Right renal cortex interstitium (tissue), 3 donors: ENCODE measurements around the gene THSD4. TPM values are rescaled to one million over a fixed set of nuclear protein-coding genes. Genes with fewer than 3 reads are reported as not detected.
"Not testable (repeated sequence)": the region's sequence is repeated elsewhere in the genome, so short reads cannot be mapped to it uniquely, and the experiment has no call there.

ENCODE experiments used
- DNase-seq, 3 donors: peaks; one replicate each; pipeline ENCODE4 v3.0.0-alpha.2; 2013; ENCODE audit warnings: low read depth in 3 of 3, low spot score in 2 of 3
- polyA plus RNA-seq, 3 donors: library from polyadenylated mRNA; unstranded; fragments of 120-200 nt; gene quantifications; one replicate each; pipeline ENCODE4 v1.2.1, GENCODE V29; 2013; ENCODE audit not compliant: insufficient read length in 3 of 3

THSD4 gene
- polyA plus RNA-seq, 3 donors = 31.9 to 39.4 (median 33.2) TPM

DNA sequence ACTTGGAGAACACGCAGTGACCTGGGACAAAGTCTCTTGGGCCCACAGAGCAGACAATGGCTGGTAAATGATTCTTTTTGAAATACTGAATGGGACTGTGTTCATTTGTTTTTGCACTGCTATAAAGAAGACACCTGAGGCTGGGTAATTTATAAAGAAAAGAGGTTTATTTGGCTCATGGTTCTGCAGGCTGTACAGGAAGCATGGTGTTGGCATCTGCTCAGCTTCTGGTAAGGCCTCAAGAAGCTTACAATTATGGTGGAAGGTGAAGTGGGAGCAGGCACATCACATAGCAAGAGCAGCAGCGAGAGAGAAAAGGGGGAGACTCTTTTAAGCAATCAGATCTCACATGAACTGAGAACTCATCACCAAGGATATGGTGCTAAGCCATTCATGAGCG, 321.6 kb downstream of the THSD4 start:
- DNase-seq = no peak

DNA sequence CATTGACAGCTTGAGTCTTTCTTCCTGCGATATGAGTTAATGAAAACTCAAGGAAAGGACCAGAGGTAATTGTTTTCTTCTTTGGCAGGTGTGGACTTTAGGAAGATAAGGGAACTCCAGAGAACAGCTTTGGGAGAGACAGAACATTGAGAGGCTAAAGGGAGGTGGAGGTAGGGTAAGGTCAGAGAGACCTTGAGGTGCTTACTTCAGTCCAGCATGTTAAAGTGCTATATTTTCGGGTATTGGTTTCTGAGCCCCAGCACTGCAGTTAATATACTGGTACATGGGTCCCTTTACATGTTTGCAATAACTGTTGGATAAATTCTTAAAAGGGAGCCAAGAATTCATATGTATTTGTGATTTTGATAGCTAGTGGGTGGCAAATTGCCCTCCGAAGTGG, 322.1 kb downstream of the THSD4 start:
- DNase-seq = no peak

DNA sequence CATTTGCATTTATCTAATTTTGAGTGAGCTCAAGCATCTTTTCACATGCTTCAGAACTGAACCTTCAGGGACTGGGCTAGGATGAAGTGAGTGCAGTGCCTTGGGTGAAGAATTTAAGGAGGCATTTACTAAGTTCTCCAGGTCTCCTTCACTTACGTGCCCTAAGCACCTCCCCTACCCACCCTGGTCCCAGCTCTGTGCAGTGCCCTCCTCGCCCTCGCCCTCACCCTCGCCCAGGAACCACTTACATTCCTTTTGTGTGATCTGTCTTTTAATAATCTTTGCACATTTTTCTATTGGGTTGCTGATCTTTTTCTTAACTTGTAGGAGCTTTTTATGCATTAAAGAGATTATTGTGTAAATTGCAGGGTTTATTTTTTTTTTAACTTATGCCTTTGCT, 322.6 kb downstream of the THSD4 start:
- DNase-seq = no peak

DNA sequence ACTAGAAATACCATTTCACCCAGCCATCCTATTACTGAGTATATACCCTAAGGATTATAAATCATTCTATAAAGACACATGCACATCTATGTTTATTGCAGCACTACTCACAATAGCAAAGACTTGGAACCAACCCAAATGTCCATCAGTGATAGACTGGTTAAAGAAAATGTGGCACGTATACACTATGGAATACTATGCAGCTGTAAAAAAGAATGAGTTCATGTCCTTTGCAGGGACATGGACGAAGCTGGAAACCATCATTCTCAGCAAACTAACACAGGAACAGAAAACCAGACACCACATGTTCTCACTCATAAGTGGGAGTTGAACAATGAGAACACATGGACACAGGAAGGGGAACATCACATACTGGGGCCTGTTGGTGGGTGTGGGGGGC, 324.2 kb downstream of the THSD4 start:
- DNase-seq = not testable (repeated sequence)

DNA sequence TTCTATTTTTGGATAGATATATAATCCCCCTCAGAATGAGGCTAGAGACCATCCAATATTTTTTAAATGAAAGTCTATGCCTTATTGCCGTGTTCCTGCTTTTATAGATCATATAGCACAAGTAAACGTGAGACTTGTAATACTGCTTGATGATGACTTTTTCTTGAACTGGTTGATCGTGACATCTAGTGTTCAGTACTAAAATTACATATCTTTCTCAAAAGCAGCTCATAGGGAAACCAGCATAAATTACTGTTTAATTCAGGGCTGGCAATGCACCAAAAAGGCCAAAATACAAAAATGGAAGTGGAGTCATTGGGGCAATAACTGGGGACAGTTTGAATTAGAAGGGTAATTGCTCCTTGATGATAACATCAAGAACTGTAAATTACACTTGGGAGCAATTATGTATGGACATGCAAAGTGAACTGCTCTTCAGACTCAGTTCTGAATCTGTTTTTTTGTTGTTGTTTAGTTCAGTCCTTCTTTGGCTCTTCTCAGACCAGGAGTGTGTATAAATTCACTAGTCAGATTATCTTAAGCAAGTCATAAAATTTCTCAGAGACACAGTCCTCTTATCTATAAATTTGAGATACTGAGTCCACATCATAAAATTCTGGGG, 325.3 kb downstream of the THSD4 start:
- DNase-seq = peak in 2 of 3 donors; percentile 40 to 54

DNA sequence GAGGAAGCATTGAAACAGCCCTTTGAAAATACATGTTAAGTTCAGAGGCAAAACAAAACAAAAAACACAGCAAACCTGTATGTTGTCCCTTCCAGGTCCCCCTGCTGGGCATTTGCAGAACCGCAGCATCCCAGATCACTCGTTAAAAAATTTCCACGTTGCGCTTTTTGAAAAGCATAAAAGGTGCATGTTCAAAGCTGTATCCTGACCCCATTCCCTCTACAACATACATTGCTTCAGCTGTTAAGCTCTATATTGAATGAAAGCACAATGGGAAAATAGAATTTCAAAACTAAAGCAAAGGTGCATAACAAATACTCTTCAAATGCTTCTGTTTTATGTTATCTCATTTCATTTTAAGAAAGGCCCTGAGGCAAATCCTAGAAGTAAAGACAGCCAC, 328.3 kb downstream of the THSD4 start:
- DNase-seq = peak in 1 of 3 donors; percentile 45

DNA sequence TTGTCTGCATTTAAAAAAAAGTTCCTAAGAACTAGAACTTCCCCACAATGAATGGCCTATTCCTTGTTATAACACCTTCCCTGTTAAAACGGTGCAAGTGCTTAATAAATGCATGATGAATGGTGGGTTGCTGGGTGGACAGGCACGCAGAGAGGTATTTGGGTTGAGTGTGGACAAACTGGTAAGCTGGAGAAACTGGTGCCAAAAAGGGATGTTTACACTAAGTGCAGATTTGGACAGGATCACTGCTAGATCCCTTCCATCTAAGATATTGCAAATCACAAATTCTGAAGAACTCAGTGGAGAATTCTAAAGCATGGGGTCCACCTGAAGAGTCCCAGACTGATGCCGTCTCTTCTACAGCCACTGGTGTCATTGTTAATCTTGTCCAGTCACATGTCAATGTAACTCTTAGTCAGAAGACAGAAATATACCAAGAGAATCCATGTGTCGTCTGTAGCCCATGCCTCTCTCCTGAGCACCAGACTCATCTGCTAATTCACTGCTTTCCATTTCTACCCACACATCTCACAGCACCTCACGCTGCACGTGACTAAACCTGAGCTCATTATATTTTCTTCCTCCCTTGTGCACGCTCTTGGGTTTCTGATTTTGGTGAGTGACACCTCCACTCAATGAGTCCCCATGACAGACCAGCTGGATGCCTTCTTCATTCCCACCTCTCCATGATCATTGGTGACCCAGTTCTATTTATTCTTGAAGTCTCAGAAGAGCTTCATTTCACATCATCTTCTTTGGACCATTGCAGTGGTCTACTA, 328.9 kb downstream of the THSD4 start:
- DNase-seq = no peak

DNA sequence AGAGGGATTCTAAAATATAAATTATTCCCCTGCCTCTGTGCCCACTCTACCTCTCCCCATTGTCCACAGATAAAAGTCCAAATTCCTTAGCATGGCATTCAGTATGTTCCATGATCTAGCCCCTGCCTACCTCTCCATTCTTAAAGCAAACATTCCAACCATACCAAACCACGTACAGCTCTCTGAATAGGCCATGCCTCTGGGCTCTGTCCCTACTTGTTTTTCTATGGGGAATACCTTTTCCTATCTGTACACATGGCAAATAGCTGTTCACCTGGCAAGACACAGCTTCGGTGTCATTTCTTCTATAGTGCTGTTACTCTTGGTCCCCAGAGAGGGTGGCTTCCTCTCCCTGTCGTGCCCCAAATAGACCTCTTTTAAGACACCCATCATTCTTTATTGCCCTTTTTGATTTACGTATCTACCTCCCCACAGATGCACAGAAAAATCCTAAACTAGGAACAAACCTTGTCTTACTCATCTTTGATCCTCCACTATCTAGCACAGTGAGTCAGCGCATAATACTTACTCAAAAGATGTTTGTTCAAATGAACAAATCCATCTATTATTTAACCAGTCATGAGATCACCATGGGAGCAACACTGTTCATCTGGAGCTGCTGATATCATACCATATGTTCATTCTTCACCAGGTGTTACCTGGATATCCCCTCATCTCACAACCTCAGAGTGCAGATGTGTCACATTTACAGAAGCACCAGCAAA, 329.8 kb downstream of the THSD4 start:
- no peak for DNase-seq

DNA sequence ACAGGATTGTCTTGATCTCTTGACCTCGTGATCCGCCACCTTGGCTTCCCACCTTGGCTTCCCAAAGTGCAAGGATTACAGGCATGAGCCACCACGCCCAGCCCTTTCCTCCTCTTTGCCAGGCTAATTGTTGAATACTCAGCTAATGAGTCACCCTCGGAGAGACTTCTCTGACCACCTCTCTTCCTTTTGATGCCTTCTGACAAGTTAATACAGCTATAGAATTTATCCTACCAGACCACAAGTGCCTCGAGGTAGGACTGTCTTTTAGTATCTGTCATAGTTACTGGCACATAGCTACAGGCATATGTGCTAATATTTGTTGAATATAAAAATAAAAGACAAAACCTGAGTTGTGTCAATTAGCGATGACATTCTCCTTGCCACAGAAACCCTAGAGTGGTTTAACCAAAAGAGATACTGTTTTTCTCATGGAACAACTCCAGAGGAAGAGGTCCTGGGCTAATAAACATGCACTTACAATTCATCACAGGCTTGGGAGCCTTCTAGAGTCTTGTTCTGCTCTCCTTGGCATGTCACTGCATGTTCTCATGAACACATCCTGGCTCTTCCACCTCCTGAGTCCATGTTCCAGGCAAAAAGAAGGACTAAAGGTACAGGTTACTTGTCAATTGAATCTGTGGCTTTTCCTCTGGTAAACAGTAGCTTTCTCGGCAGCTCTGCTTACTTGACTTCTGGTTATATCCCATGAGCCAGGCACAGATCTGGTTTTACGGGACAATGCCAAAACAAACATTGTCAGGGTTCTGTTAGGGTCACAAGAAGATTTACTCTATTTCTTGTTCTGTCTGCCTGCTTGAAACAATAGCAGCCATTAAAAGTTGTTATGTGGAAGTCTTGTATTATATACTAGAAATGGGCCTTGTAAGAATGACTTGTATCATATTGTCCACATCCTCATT, 332.3 kb downstream of the THSD4 start:
- no peak for DNase-seq

DNA sequence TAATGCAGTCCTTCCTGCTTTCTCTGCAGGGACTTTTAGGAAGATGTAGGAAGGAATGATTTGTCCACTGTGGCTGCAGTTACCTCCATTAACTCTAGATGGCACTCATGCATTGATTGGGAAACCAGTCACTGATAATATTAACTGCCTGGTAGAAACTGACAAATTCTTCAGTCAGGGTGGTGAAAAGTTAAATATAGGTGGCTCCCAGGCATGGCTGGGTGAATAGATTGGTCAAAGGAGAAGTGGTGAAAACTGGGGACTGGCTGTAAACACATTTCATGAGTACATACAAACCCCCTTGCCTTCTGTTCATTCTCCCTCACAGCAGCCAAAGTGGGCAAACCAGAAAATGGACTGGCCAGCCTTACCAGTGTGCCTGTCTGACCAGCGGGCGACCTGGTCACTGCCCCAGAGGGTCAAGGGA, 333.4 kb downstream of the THSD4 start:
- peak; percentile 47 to 57 (median 54) for DNase-seq

DNA sequence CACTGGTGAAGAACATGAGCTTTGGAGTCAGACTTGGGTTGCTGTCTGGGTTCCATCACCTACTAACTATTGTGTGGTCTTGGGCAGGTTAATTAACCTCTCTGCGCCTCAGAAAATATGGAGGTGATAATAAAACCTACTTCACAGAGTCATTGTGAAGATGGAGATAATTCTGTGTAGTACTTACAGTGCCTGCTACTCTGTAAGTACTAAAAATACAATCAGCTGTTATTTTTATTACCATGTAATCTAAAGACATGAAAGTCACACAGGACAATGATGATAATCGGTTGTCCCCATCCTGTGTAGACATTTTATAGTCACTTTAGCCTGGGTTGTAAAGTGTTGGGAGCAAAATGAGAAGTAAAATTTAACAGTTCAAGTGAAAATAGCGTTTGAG, 334.1 kb downstream of the THSD4 start:
- DNase-seq = no peak

DNA sequence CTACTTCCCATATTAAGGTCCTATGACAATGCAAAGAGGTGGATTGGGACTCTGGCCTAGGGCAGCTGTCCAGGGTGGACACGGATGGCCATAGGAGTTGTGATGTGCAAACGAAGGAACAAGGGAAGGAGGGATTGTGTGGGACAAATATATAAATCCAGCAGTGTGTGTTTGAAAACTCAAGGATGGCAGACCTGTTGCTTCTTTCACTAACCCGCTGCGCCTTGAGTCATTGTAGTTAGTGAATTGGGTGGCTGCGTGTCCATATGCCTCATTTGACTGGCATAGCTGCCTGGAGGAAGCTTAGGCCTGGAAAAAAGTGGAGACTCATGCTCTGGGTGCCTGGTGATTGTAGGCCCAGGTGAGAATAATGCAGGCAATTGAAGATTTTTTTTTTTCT, 334.7 kb downstream of the THSD4 start:
- DNase-seq = no peak

DNA sequence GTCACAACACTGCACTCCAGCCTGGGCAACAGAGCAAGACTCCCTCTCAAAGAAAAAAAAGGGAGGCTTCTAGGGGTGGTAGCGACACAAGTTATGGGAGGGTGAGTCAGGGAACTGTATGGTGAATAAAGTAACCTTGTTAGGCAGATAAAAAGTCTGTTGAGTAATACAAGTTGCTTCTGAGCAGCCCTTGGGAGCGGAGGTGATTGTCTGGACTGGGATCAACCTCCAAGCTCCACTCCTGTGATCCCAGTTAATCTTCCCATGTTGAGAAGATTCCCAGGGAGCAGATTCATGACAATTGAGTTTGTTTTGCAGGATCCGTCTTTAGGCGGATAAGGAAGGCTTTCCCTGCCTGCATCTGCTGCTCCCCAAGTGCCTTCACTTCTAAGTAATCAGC, 335.9 kb downstream of the THSD4 start:
- no peak for DNase-seq

DNA sequence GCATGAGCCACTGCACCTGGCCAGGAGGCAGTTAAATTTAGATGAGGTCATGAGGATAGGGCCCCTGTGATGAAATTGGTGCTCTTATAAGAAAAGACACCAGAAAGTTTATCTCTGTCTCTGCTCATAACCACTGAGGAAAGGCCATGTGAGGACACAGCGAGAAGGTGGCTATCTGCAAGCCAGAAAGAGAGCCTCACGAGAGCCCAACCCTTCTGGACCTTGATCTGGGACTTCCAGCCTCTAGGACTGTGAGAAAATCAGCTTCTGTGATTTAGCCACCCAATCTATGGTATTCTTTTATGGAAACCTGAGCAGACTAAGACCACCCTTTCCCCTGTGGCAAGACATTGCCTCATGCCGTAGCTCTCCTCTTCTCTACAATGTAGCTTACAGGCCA, 337.6 kb downstream of the THSD4 start:
- DNase-seq = no peak

DNA sequence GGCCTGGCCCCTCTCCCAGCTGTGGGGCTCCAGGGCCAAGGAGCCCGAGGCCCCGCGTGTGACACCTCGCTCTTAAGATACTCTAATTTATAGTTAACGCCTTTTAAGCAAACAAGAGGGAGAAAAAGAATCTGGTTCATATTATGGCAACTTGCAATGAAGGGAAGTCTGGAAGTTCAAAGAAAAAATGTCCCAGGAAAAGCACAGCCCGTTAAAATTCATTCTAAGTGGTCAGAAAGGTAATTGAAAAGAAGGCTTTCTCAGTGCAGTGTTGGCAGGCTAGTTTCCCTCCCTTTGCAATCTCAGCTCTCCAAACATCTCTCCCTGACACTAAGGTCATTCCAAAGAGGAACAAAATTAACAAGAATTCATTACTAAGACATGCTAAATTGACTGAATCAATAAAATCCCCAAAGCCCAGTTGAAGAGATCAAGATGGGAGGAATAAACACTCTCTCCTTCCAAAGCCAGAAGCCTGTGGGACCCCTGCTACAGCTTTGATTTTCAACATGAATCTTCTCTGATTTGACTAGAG, 339.3 kb downstream of the THSD4 start:
- DNase-seq = no peak

DNA sequence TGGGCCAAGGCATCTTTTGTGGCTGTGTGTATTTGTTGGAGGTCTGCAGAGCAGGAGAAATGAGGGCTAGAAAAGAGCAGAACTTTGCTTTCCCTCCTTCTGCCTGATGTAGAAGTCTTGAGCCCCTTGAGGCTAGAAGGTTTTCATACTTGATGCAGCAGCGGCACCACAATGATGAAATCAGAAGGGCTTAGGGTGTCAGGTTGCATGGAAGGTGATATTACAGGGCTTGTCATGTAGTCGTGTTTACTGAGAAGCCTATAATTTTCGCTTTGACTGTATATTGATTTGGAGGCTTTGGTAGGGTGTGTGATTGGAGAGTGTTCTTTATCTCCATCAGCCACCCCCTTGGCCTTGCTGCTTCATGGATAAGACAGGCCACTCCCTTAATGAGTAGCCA, 339.8 kb downstream of the THSD4 start:
- DNase-seq = no peak

DNA sequence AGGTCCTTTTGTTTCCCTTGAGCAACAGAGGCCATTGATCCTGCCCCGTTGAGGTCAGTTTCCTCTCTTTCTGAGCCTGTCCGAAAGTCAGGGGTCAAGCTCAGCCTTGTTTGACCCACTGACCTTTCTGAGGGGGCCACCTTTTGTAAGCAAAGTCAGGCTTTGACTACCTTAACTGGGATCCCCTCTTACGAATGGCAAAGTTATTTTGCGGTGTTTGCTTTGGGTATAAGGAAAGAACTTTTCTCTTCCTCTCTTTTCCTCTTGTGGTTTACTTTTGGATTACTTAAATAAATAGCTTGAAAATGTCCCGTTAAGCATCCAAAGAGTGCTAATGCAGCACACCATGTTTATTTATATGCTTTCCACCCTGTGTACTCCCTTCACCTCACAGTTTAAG, 340.6 kb downstream of the THSD4 start:
- DNase-seq = no peak

DNA sequence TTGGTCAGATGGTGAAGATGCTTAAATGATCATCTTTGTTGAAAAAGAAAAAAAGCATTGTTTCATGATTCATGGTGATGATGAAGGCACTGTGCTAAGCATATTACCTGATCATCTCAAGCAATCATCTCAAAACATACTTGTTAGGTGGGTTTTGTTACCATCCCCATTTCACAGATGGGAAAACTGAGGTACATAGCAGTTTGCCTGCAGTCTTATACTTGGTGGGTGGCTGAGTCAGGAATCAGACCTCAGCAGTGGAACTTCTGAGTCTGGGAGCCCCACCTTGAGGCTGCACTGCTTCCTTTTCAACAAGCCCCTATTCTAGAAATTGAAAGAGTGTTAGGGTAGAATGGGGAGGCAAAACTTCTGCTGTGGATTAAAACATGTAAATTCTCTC, 341.1 kb downstream of the THSD4 start:
- no peak for DNase-seq

DNA sequence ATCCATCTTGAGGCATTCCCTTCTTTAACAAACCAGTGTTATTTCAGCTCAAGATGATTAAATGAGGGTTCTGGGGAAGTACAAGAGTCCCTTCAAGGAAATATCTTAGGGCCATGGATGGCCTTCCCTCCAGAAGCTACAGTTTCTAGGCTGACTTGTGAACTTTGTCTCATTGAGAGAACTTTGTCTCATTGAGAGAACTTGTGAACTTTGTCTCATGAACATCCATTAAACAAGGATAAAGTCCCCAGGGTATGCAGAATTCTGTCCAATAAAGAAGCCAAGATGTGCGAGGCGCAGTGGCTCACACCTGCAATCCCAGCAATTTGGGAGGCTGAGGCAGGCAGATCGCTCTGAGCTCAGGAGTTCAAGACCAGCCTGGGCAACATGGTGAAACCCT, 341.5 kb downstream of the THSD4 start:
- DNase-seq = no peak

DNA sequence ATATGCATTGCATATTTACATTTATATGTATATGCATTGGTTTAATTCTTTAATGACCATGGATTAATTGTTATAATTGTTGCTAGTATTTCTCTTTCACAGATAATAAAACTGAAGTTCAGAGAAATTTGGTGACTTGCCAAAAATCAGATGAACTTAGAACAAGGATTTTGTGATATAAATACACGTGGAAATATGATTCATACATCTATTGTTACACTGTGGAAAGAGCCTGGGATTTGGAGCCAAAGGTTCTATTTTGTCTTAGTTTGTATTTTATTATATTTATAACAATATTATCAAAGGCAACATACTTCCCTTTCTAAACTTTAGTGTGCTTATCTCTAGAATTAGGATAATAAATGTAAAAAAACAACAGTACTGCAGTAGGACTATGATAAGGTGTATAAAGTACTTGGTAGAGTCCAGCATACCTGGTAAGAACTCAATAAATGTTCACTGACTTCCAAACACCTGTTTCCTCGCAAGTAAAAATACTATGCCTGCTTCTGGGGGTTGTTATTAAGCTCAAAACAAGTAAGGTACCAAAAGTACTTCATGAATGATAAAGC, 342.9 kb downstream of the THSD4 start:
- DNase-seq = no peak
